GM23338 (cell line): Measurements from ENCODE around the gene SELPLG.

Experiments
- CREB1 ChIP-seq: fragments of 250-450 bp; sonication (Bioruptor Pico); IDR thresholded peaks from 2 replicates; pipeline ENCODE4 v1.5.0; 2020; ENCODE audit warnings: low read depth, mild to moderate bottlenecking, moderate library complexity
- CTCF ChIP-seq, 2 experiments: fragments of 200-600 bp in 1 of 2; sonication (generic) in 1 of 2; conservative IDR thresholded peaks; 2 replicates each; pipeline versions ENCODE4 v1.5.1 to v1.6.1; 2016 to 2017; ENCODE audit warnings: antibody characterized with exemption in 2 of 2, low read depth in 2 of 2, mild to moderate bottlenecking in 2 of 2, moderate library complexity in 1 of 2
- EZH2 ChIP-seq: fragments of 200-600 bp; sonication (generic); IDR thresholded peaks from one replicate; pipeline ENCODE4 v1.8.0; 2017; ENCODE audit warnings: antibody characterized with exemption, mild to moderate bottlenecking, low read depth; ENCODE audit not compliant: unreplicated experiment
- JUNB ChIP-seq: IDR thresholded peaks from one replicate; pipeline ENCODE4 v1.6.1; 2016; ENCODE audit warnings: antibody characterized with exemption; ENCODE audit not compliant: unreplicated experiment
- NANOG ChIP-seq: IDR thresholded peaks from 2 replicates; pipeline ENCODE4 v1.6.1; 2016; ENCODE audit warnings: antibody characterized with exemption, borderline replicate concordance
- POLR2AphosphoS5 ChIP-seq: IDR thresholded peaks from 2 replicates; pipeline ENCODE4 v1.6.1; 2016; ENCODE audit warnings: antibody characterized with exemption, low read depth
- REST ChIP-seq: IDR thresholded peaks from one replicate; pipeline ENCODE4 v1.6.1; 2018; ENCODE audit warnings: antibody characterized with exemption; ENCODE audit not compliant: unreplicated experiment
- ZNF331 ChIP-seq: fragments of 250-450 bp; sonication (Bioruptor Pico); IDR thresholded peaks from 2 replicates; pipeline ENCODE4 v1.5.0; 2020; ENCODE audit warnings: low read depth, mild to moderate bottlenecking, moderate library complexity

GRCh38 chr12:108576660-108577234 is 56.9 kb downstream of the SELPLG start:
- TF ChIP-seq CREB1 (no peak), ZNF331 (CRISPR knock-in tag) (no peak), JUNB (no peak), CTCF (conservative IDR thresholded peaks at IDR 0.05; ENCODE audit: low read depth in 2 of 2) (no peak), POLR2AphosphoS5 (no peak), NANOG (no peak), REST (no peak), EZH2 (no peak)
